Cardiac muscle cell (in vitro differentiated cells and primary cell): Measurements from ENCODE around the gene SERPINI1. TPM values are rescaled to one million over a fixed set of nuclear protein-coding genes. Genes with fewer than 3 reads are reported as not detected.

Experiments
- DNase-seq, 2 donors: peaks; one replicate each; pipeline versions ENCODE4 v3.0.0 to v3.0.0-alpha.2; 2010 to 2017; ENCODE audit warnings: low read depth in 1 of 2, low spot score in 1 of 2
- H3K27ac ChIP-seq: fragments of 200-600 bp; sonication (generic); 2 replicates; pipeline ENCODE4 v1.5.1; 2016
- H3K27me3 ChIP-seq: fragments of 200-600 bp; sonication (generic); 2 replicates; pipeline ENCODE4 v1.6.0; 2016; ENCODE audit warnings: control low read depth
- H3K36me3 ChIP-seq: fragments of 200-600 bp; sonication (generic); 2 replicates; pipeline ENCODE4 v1.5.1; 2016; ENCODE audit warnings: control low read depth
- H3K4me1 ChIP-seq: fragments of 200-600 bp; sonication (generic); 2 replicates; pipeline ENCODE4 v1.8.1; 2017; ENCODE audit warnings: low read depth, mild to moderate bottlenecking, mixed run types
- H3K4me3 ChIP-seq: fragments of 200-600 bp; sonication (generic); 2 replicates; pipeline ENCODE4 v1.5.1; 2016; ENCODE audit warnings: mild to moderate bottlenecking
- H3K9me3 ChIP-seq: fragments of 200-600 bp; sonication (generic); 2 replicates; pipeline ENCODE4 v1.5.1; 2017; ENCODE audit warnings: low read depth, mild to moderate bottlenecking, control low read depth
- CTCF ChIP-seq: IDR thresholded peaks from 2 replicates; pipeline ENCODE4 v1.5.1; 2012; ENCODE audit warnings: low read depth, mild to moderate bottlenecking, low read length
- polyA plus RNA-seq: library from polyadenylated mRNA; unstranded; fragments of >200 nt; fragmentation: Nextera tagmentation; extraction: Ambion mirVana; gene quantifications from 2 replicates; pipeline ENCODE4 v1.2.1, GENCODE V29; 2016
- total RNA-seq: library from RNA; depleted of rRNA; stranded (reverse); fragments of >200 nt; gene quantifications from 2 replicates; pipeline ENCODE4 v1.2.3, GENCODE V29; 2016

SERPINI1 gene
- total and polyA plus RNA-seq, 2 experiments from 2014 or later: 23.9 to 117 TPM

DNA sequence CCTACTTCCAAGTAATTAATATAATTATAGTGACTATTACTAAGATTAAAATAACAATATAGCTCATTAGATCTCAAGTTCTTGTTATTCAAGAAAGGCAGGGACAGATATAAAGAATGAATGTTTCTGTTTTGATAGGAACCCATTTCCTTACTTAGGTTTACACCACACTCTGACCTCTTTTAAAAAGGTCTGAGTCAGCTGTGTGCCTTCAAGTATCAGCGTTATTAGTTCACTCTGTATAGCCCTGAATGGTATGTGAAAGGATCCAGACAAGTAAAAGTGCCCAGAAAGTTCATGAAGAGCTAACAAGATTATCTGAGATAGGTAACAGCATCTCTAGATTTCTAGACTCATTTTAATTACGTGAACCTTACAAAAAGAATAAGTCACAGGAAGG is 29.7 kb upstream of the SERPINI1 start:
- no peak for TF ChIP-seq CTCF
- Histone ChIP-seq H3K36me3 (peaks cover 9% of the 10 kb centered on the region), H3K9me3 (no peaks in the 10 kb centered on the region), H3K27me3 (no peaks in the 10 kb centered on the region), H3K4me1 (no peaks in the 10 kb centered on the region), H3K27ac (peak overlapping the region; percentile 31), H3K4me3 (no peak overlapping the region)
- DNase-seq: peak in 1 of 2 donors; percentile 30

GRCh38 chr3:167709690-167710089 is 25.8 kb upstream of the SERPINI1 start:
- Histone ChIP-seq H3K4me1 (no peaks in the 10 kb centered on the region), H3K27me3 (no peaks in the 10 kb centered on the region), H3K36me3 (peaks cover 4% of the 10 kb centered on the region), H3K9me3 (no peaks in the 10 kb centered on the region), H3K4me3 (no peak overlapping the region), H3K27ac (no peak overlapping the region)
- no peak for TF ChIP-seq CTCF
- no peak for DNase-seq

DNA sequence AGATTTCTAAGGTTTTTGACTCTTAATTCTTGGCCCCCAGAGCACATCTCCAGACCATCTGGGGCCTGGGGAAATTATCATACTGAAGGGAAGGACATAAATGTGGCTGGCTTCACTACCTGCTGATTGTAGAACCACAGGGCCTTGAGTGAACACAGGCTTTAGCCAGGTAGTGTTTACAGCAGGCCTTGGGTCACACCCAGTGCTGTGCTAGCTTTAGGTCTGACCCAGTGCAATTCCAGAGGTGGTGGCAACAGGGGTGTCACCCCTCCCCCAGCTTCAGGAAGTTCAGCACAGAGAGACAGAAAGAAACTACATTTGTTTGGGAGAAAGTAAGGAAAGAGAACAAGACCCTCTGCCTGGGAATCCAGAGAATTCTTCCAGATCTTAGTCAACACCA is 25.0 kb upstream of the SERPINI1 start:
- no peak for TF ChIP-seq CTCF
- no peak for DNase-seq
- H3K4me1 ChIP-seq: no peaks in the 10 kb centered on the region
- no peaks in the 10 kb centered on the region for H3K9me3 ChIP-seq
- no peak overlapping the region for H3K4me3 ChIP-seq
- no peak overlapping the region for H3K27ac ChIP-seq
- H3K36me3 ChIP-seq: no peaks in the 10 kb centered on the region
- H3K27me3 ChIP-seq: no peaks in the 10 kb centered on the region

- no peaks in the 10 kb centered on the region for H3K36me3 ChIP-seq
- no peak for TF ChIP-seq CTCF
- H3K27me3 ChIP-seq: no peaks in the 10 kb centered on the region
- no peaks in the 10 kb centered on the region for H3K4me1 ChIP-seq
- H3K27ac ChIP-seq: no peak overlapping the region
- no peak for DNase-seq
- no peaks in the 10 kb centered on the region for H3K9me3 ChIP-seq
- H3K4me3 ChIP-seq: no peak overlapping the region
Observed at GRCh38 chr3:167711439-167711838, 24.1 kb upstream of the SERPINI1 start.

GRCh38 chr3:167712445-167712844 is 23.1 kb upstream of the SERPINI1 start:
- Histone ChIP-seq H3K36me3 (no peaks in the 10 kb centered on the region), H3K4me1 (no peaks in the 10 kb centered on the region)
- no peak for DNase-seq

More at GRCh38 chr3:167712445-167712844, 23.1 kb upstream of the SERPINI1 start:
- H3K4me3 ChIP-seq: no peak overlapping the region
- H3K27ac ChIP-seq: no peak overlapping the region
- TF ChIP-seq CTCF: no peak
- no peaks in the 10 kb centered on the region for H3K27me3 ChIP-seq
- H3K9me3 ChIP-seq: no peaks in the 10 kb centered on the region
